Measurements from ENCODE around the gene USP40. TPM values are rescaled to one million over a fixed set of nuclear protein-coding genes. Genes with fewer than 3 reads are reported as not detected.

USP40 gene
- total and polyA plus RNA-seq, 9 of the 15 experiments (the other 6 are each of a cell fraction or from before 2014, with no cell fraction given) = 5.5 to 15.0 (median 9.3) TPM

DNA sequence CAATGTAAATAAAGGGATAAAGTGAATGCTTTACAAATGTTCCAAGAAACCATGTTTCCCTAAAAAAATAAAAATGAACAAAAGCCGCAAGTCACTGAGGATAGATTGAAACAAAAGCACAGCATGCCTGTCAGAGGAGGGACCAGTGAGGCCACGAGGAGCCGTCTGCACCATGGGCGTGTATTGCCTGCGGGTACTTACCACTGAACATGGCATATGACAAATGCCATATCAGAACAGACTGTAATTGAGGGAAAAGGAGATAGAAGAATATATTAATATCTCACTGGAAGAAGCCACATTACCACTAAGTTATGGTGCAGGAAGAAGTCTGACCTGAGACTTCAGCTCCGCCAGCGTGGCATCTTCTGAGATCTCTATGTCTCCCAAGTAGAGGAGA is 75.8 kb downstream of the USP40 start (continued):
- TF ChIP-seq, protein P1, sequence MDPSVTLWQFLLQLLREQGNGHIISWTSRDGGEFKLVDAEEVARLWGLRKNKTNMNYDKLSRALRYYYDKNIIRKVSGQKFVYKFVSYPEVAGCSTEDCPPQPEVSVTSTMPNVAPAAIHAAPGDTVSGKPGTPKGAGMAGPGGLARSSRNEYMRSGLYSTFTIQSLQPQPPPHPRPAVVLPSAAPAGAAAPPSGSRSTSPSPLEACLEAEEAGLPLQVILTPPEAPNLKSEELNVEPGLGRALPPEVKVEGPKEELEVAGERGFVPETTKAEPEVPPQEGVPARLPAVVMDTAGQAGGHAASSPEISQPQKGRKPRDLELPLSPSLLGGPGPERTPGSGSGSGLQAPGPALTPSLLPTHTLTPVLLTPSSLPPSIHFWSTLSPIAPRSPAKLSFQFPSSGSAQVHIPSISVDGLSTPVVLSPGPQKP (CRISPR knock-in tag; IDR thresholded peaks at IDR 0.05) = no peak
- TF ChIP-seq NFE2 (IDR thresholded peaks at IDR 0.05; ENCODE audit: low read depth) = no peak
- TF ChIP-seq COPS2 (conservative IDR thresholded peaks at IDR 0.05) = no peak

DNA sequence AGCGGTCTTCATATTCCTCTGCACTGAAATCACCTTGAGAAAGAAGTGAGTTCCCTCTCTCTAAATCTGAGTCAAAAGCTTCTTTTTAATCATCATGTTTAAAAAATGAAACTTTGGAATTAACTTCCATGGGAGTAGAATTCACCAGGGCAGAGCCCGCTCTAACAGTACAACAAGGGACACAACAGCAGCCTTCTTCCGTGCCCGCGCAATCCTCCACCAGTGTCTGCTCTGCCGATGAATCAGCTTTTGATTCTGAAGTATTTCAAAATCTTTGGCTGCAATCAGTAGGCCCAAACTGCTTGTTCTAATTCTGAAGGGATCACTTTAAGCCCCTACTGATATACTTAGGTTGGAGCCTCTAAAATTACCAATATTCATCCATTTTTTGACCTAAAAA is 76.9 kb downstream of the USP40 start:
- Histone ChIP-seq H3K27me3 (ENCODE audit: control insufficient read depth in 2 of 2, insufficient read depth in 2 of 2, low read length in 2 of 2) (no peaks in the 10 kb centered on the region), H2AFZ (ENCODE audit: low read depth, low read length) (no peak overlapping the region), H3K4me1 (replicated peaks in 1 of 2; ENCODE audit: control insufficient read depth in 2 of 2, insufficient read depth in 2 of 2, low read length in 2 of 2) (peaks cover 0 to 4% of the 10 kb centered on the region in 2 experiments; a peak in 3 of 5 replicates), H3K27ac (ENCODE audit: extremely low read depth, low read depth, low read length) (no peak overlapping the region), H3K4me2 (ENCODE audit: insufficient read depth, low read length) (no peak overlapping the region), H3K9ac (ENCODE audit: insufficient read depth in 1 of 2, low read depth in 2 of 2, low read length in 2 of 2) (no peak overlapping the region), H3K4me3 (no peak overlapping the region), H3K79me2 (ENCODE audit: control insufficient read depth, insufficient read depth, low read length) (no peaks in the 10 kb centered on the region), H3K9me1 (ENCODE audit: control insufficient read depth, insufficient read depth, low read length) (no peaks in the 10 kb centered on the region), H4K20me1 (replicated peaks; ENCODE audit: control insufficient read depth, insufficient read depth, low read length) (no peaks in the 10 kb centered on the region), H3K36me3 (ENCODE audit: control insufficient read depth, insufficient read depth, low read length) (peaks cover 11% of the 10 kb centered on the region; the same call in 1 of the 3 replicates), H3K9me3 (replicated peaks; ENCODE audit: control insufficient read depth, insufficient read depth, low read depth, low read length) (no peaks in the 10 kb centered on the region)
- CTCF ChIA-PET (ENCODE audit: low intra/inter-chr PET ratio) = no interaction called here
- no peak for ATAC-seq
- no peak for DNase-seq (ENCODE audit: extremely low read depth in 1 of 4, low spot score in 3 of 4)
- intact Hi-C loops (cut with micrococcal nuclease) = no loop called here
- FAIRE-seq = no peak
- WGBS (ENCODE audit: insufficient coverage, low coverage, missing lambda C conversion rate) = 84% methylated on average over 6 of the region's 6 CpGs
- in situ Hi-C loops (cut with MboI) = no loop called here
- POLR2A ChIA-PET = interaction anchor here (0.6 kb wide), 1 partner anchor 19 kb away, joined by 3 read pairs; no protein-coding TSS in a partner anchor
- no TSS peak for BruUV-seq (replicated peaks)
- TF ChIP-seq, protein P2, sequence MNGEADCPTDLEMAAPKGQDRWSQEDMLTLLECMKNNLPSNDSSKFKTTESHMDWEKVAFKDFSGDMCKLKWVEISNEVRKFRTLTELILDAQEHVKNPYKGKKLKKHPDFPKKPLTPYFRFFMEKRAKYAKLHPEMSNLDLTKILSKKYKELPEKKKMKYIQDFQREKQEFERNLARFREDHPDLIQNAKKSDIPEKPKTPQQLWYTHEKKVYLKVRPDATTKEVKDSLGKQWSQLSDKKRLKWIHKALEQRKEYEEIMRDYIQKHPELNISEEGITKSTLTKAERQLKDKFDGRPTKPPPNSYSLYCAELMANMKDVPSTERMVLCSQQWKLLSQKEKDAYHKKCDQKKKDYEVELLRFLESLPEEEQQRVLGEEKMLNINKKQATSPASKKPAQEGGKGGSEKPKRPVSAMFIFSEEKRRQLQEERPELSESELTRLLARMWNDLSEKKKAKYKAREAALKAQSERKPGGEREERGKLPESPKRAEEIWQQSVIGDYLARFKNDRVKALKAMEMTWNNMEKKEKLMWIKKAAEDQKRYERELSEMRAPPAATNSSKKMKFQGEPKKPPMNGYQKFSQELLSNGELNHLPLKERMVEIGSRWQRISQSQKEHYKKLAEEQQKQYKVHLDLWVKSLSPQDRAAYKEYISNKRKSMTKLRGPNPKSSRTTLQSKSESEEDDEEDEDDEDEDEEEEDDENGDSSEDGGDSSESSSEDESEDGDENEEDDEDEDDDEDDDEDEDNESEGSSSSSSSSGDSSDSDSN (IDR thresholded peaks at IDR 0.05; ENCODE audit: borderline replicate concordance in 1 of 2, low read depth in 2 of 2, low read length in 2 of 2) = no peak
- TF ChIP-seq, protein P3, sequence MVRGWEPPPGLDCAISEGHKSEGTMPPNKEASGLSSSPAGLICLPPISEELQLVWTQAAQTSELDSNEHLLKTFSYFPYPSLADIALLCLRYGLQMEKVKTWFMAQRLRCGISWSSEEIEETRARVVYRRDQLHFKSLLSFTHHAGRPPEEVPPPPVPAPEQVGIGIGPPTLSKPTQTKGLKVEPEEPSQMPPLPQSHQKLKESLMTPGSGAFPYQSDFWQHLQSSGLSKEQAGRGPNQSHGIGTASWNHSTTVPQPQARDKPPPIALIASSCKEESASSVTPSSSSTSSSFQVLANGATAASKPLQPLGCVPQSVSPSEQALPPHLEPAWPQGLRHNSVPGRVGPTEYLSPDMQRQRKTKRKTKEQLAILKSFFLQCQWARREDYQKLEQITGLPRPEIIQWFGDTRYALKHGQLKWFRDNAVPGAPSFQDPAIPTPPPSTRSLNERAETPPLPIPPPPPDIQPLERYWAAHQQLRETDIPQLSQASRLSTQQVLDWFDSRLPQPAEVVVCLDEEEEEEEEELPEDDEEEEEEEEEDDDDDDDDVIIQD (CRISPR knock-in tag; IDR thresholded peaks at IDR 0.05) = no peak
- TF ChIP-seq PML (IDR thresholded peaks at IDR 0.05; ENCODE audit: low read length) (no peak), GATA2 (CRISPR knock-in tag; IDR thresholded peaks at IDR 0.05) (no peak), TSC22D4 (tag; IDR thresholded peaks at IDR 0.05) (no peak), MTA3 (IDR thresholded peaks at IDR 0.05; ENCODE audit: borderline replicate concordance) (no peak), MAFK (IDR thresholded peaks at IDR 0.05; ENCODE audit: low read length) (no peak), HSF4 (CRISPR knock-in tag; IDR thresholded peaks at IDR 0.05; ENCODE audit: borderline replicate concordance) (no peak), CBFA2T3 (IDR thresholded peaks at IDR 0.05) (no peak), ESRRB (CRISPR knock-in tag; IDR thresholded peaks at IDR 0.05; ENCODE audit: borderline replicate concordance) (no peak), TAF1 (IDR thresholded peaks at IDR 0.05; ENCODE audit: control insufficient read depth, extremely low read depth, insufficient read depth, low read length, severe bottlenecking) (no peak), ZC3H4 (CRISPR knock-in tag; IDR thresholded peaks at IDR 0.05; ENCODE audit: borderline replicate concordance) (no peak)
- TF ChIP-seq, protein P4, sequence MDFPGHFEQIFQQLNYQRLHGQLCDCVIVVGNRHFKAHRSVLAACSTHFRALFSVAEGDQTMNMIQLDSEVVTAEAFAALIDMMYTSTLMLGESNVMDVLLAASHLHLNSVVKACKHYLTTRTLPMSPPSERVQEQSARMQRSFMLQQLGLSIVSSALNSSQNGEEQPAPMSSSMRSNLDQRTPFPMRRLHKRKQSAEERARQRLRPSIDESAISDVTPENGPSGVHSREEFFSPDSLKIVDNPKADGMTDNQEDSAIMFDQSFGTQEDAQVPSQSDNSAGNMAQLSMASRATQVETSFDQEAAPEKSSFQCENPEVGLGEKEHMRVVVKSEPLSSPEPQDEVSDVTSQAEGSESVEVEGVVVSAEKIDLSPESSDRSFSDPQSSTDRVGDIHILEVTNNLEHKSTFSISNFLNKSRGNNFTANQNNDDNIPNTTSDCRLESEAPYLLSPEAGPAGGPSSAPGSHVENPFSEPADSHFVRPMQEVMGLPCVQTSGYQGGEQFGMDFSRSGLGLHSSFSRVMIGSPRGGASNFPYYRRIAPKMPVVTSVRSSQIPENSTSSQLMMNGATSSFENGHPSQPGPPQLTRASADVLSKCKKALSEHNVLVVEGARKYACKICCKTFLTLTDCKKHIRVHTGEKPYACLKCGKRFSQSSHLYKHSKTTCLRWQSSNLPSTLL (IDR thresholded peaks at IDR 0.05) = no peak
